ENCODE results near the gene ACO1.
"Not testable (repeated sequence)": the region's sequence is repeated elsewhere in the genome, so short reads cannot be mapped to it uniquely, and the experiment has no call there.

Gene ACO1

GRCh38 chr9:32384364-32385151, at the start of gene ACO1:
Gene ACO1 (plus strand): TSS chr9:32384643. CDS start chr9:32405507, 20,864 bp downstream.
- H3K27me3 Mint-ChIP-seq, result peaks cover 37% of the 10 kb centered on the region
- H3K4me1 Mint-ChIP-seq, result peaks cover 21% of the 10 kb centered on the region
- peak within 1 kb of the TSS; percentile 78 for H3K4me3 Mint-ChIP-seq
- peak within 1 kb of the TSS; percentile 20 for H3K27ac Mint-ChIP-seq
- peak; percentile 90 for DNase-seq
- H3K9me3 Mint-ChIP-seq, result no peaks in the 10 kb centered on the region
- H3K36me3 Mint-ChIP-seq, result no peaks in the 10 kb centered on the region
- CTCF ChIA-PET, result interaction anchor here (1.4 to 5.0 kb wide), 6 partner anchors 8 to 204 kb away, joined by 3 to 49 read pairs (median 8); partner anchors contain the start of genes NDUFB6 and RIGI

DNA sequence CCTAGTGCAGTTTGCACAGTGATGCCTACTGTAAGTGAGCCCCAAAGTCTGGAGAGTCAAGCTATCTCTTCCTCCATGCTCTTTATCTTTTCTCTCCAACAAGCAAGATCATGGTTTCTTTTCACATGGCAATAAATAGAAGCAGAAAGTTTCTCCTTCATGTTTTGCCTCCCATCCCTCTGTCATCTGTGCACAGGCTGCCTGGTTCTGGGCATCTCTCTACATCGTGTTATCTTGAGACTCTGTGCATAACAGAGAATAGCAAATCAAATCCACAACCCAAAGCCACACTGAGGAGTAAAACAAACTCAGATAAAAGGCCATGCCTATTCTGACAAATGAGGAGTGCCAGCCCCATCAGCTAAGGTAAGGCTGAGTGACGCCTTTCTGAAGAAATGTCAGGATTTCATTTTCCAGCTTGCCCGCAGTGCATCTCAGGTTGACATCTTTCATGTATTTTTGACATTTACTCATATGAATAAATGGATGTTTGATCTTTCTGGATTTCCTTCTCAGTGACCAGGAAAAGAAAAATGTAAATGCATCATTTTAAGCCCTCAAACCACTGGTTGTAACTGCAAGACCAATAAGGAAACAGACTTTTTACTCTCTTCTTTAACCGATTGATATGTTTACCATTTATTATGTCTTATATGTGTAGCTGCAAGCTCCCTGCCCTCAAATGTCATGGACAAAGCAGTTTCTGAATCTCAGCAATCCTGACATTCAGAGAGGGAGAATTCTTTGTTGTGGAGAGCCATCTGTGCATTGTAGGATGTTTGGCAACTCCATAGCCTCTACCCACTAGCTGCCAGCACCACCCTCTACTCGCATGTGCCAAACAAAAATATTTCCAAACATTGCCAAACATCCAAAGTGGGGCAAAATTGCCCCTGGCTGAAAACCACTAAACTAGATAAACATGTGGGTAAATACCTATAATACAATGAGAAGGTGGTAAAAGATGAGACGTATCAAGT, 49.2 kb upstream of the ACO1 start:
- Mint-ChIP-seq H3K27ac (no peak overlapping the region), H3K4me3 (no peak overlapping the region), H3K9me3 (no peaks in the 10 kb centered on the region), H3K4me1 (no peaks in the 10 kb centered on the region), H3K27me3 (no peaks in the 10 kb centered on the region), H3K36me3 (no peaks in the 10 kb centered on the region)
- DNase-seq, result no peak
- CTCF ChIA-PET, result no interaction called here

GRCh38 chr9:32339424-32339823, 45.0 kb upstream of the ACO1 start:
- no peaks in the 10 kb centered on the region for H3K36me3 Mint-ChIP-seq
- CTCF ChIA-PET, result no interaction called here
- DNase-seq, result no peak
- no peak overlapping the region for H3K27ac Mint-ChIP-seq
- H3K27me3 Mint-ChIP-seq, result no peaks in the 10 kb centered on the region
- H3K4me1 Mint-ChIP-seq, result peaks cover 3% of the 10 kb centered on the region
- H3K4me3 Mint-ChIP-seq, result no peak overlapping the region
- no peaks in the 10 kb centered on the region for H3K9me3 Mint-ChIP-seq

DNA sequence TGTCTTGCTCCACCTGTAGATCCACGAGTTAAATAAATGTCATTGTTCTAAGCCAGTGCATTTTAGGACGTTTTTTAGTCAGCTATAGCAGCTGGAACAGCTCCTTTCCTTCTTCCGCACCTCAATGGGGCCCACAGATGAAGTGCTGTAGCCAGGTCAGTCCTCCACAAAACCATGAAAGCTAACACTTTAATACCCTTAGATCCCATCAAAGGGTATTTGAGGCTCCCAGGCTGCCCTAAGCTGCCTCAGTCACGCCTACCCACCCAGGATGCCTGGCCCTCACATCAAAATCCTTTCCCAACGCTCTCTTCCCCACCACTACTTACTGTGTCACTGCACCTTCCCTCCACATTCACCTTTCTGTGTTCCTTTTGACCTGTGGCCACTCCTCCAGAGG, 44.1 kb upstream of the ACO1 start:
- Mint-ChIP-seq H3K4me3 (no peak overlapping the region), H3K36me3 (no peaks in the 10 kb centered on the region), H3K27ac (no peak overlapping the region), H3K27me3 (no peaks in the 10 kb centered on the region), H3K4me1 (peaks cover 7% of the 10 kb centered on the region), H3K9me3 (no peaks in the 10 kb centered on the region)
- DNase-seq, result no peak
- CTCF ChIA-PET, result interaction anchor here (1.7 kb wide), 1 partner anchor 12 kb away, joined by 4 read pairs; no protein-coding TSS in a partner anchor

- no peaks in the 10 kb centered on the region for H3K9me3 Mint-ChIP-seq
- no peaks in the 10 kb centered on the region for H3K36me3 Mint-ChIP-seq
- CTCF ChIA-PET, result no interaction called here
- no peak overlapping the region for H3K27ac Mint-ChIP-seq
- H3K27me3 Mint-ChIP-seq, result no peaks in the 10 kb centered on the region
- peaks cover 7% of the 10 kb centered on the region for H3K4me1 Mint-ChIP-seq
- H3K4me3 Mint-ChIP-seq, result no peak overlapping the region
- DNase-seq, result no peak
Observed at GRCh38 chr9:32344551-32345182, 39.8 kb upstream of the ACO1 start.

DNA sequence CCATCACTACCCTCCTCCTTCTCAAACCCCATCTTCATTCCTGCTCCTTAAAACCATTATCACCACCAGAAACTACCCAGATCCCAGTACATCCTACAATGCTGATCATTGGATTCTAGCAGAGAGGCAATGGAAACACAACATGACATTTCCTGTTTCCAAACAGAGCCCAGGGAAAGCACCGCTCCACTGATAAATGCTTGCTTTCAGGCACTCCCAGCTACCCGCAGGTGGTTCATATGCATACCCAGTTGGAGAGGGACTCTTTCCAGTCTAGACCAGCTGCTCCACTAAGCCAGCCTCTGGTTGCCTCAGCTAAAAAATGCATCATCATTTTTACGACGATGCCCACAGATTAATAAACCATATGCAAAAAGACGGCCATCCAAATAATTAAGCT, 39.2 kb upstream of the ACO1 start:
- H3K27ac Mint-ChIP-seq, result no peak overlapping the region
- H3K36me3 Mint-ChIP-seq, result no peaks in the 10 kb centered on the region
- no peak overlapping the region for H3K4me3 Mint-ChIP-seq
- peaks cover 7% of the 10 kb centered on the region for H3K4me1 Mint-ChIP-seq
- no peaks in the 10 kb centered on the region for H3K9me3 Mint-ChIP-seq
- CTCF ChIA-PET, result no interaction called here
- no peak for DNase-seq
- H3K27me3 Mint-ChIP-seq, result no peaks in the 10 kb centered on the region

GRCh38 chr9:32347571-32347970, 36.9 kb upstream of the ACO1 start:
- Mint-ChIP-seq H3K9me3 (no peaks in the 10 kb centered on the region), H3K36me3 (no peaks in the 10 kb centered on the region), H3K27me3 (no peaks in the 10 kb centered on the region), H3K27ac (no peak overlapping the region), H3K4me3 (no peak overlapping the region), H3K4me1 (peaks cover 7% of the 10 kb centered on the region)
- DNase-seq, result no peak
- CTCF ChIA-PET, result no interaction called here

DNA sequence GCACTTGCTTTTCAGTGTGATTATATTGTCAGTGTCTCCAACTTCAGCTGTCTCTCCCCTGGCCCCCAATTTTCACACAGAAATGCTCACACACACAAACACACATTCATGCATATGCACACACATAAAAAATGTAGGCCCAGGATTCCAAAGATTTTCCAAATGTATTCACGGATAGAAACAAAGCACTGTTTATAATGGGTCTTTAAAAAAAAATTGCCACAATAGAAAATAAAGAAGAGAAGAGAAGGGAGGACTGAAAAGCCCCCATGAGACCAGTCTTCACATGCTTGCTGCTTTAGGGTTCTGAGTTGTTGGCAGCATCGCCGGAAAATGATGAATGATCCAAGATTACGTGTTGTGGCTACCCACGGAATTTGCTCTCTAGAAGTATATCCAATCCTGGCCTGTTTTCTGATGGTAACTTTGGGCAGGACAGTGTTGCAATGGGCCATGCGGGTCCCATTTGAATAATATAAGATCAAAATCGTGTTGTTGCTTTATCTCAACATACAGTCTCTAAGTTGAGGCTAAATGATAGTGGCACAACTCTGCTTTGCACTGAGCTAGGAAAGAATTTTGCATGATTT, 36.2 kb upstream of the ACO1 start:
- no peak for DNase-seq
- CTCF ChIA-PET, result no interaction called here

DNA sequence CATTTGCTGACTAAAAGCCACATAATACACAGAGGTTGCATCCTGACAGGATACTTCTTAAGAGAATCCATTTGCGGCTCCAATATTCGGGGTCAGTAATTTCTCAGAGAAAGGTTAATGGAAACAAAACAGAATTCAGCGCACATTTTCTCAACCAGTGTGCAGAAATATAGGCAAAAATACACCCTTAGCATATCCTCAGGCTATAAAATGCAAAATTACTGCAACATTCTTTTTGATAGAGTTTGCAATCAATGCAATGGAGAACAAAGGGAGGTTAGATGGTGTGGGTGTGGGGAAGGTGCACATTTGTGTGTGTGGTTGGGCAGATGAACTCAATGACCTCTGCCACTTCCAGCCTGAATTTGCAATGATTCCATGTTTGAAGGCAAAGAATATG, 35.4 kb upstream of the ACO1 start:
- Mint-ChIP-seq H3K4me1 (peaks cover 6% of the 10 kb centered on the region), H3K36me3 (no peaks in the 10 kb centered on the region)

More for the DNA sequence above, 36.2 kb upstream of the ACO1 start:
- no peak overlapping the region for H3K4me3 Mint-ChIP-seq
- peaks cover 7% of the 10 kb centered on the region for H3K4me1 Mint-ChIP-seq
- no peaks in the 10 kb centered on the region for H3K9me3 Mint-ChIP-seq
- H3K36me3 Mint-ChIP-seq, result no peaks in the 10 kb centered on the region
- no peaks in the 10 kb centered on the region for H3K27me3 Mint-ChIP-seq
- no peak overlapping the region for H3K27ac Mint-ChIP-seq

GRCh38 chr9:32350682-32351081, 33.8 kb upstream of the ACO1 start:
- Mint-ChIP-seq H3K4me1 (no peaks in the 10 kb centered on the region), H3K36me3 (no peaks in the 10 kb centered on the region), H3K27me3 (no peaks in the 10 kb centered on the region), H3K9me3 (no peaks in the 10 kb centered on the region), H3K4me3 (no peak overlapping the region), H3K27ac (no peak overlapping the region)
- CTCF ChIA-PET, result no interaction called here
- no peak for DNase-seq

More for the DNA sequence above, 35.4 kb upstream of the ACO1 start:
- Mint-ChIP-seq H3K4me3 (no peak overlapping the region), H3K9me3 (no peaks in the 10 kb centered on the region), H3K27ac (no peak overlapping the region), H3K27me3 (no peaks in the 10 kb centered on the region)
- CTCF ChIA-PET, result no interaction called here
- no peak for DNase-seq

GRCh38 chr9:32351845-32352244, 32.6 kb upstream of the ACO1 start:
- DNase-seq, result no peak
- no peaks in the 10 kb centered on the region for H3K27me3 Mint-ChIP-seq
- CTCF ChIA-PET, result interaction anchor here (1.5 kb wide), 1 partner anchor 11 kb away, joined by 4 read pairs; no protein-coding TSS in a partner anchor
- H3K4me3 Mint-ChIP-seq, result no peak overlapping the region
- H3K27ac Mint-ChIP-seq, result no peak overlapping the region
- H3K9me3 Mint-ChIP-seq, result no peaks in the 10 kb centered on the region
- no peaks in the 10 kb centered on the region for H3K4me1 Mint-ChIP-seq
- H3K36me3 Mint-ChIP-seq, result no peaks in the 10 kb centered on the region

- H3K27ac Mint-ChIP-seq, H3K36me3 Mint-ChIP-seq: not testable (repeated sequence)
- CTCF ChIA-PET, result interaction anchor here (1.5 kb wide), 1 partner anchor 13 kb away, joined by 4 read pairs; no protein-coding TSS in a partner anchor
Observed at GRCh38 chr9:32353476-32353875, 31.0 kb upstream of the ACO1 start.

DNA sequence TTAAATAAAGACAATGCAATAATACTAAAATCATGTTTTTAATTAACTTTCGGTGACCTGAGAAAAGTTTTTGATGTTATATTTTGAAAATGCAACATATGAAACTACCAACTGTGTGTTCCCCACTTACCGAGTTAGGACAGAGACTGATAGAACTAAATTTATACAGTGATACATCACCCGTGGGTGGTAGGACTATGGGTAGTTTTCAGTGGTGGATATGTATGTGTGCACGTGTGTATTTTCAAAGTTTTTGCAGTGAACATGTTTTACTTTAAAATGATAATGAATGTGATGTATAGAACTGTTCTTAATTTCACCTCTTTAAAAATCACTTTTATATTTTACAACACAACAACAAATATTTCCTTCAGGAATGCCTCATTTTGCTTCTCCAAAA, 25.0 kb upstream of the ACO1 start:
- Mint-ChIP-seq H3K27me3 (no peaks in the 10 kb centered on the region), H3K4me3 (no peak overlapping the region), H3K36me3 (no peaks in the 10 kb centered on the region), H3K4me1 (no peaks in the 10 kb centered on the region), H3K27ac (no peak overlapping the region), H3K9me3 (no peaks in the 10 kb centered on the region)
- CTCF ChIA-PET, result no interaction called here
- DNase-seq, result no peak

More at GRCh38 chr9:32353476-32353875, 31.0 kb upstream of the ACO1 start:
- H3K4me1 Mint-ChIP-seq, H3K9me3 Mint-ChIP-seq, H3K27me3 Mint-ChIP-seq, DNase-seq, H3K4me3 Mint-ChIP-seq: not testable (repeated sequence)
